ENCODE measurements around the gene CRYGA.

DNA sequence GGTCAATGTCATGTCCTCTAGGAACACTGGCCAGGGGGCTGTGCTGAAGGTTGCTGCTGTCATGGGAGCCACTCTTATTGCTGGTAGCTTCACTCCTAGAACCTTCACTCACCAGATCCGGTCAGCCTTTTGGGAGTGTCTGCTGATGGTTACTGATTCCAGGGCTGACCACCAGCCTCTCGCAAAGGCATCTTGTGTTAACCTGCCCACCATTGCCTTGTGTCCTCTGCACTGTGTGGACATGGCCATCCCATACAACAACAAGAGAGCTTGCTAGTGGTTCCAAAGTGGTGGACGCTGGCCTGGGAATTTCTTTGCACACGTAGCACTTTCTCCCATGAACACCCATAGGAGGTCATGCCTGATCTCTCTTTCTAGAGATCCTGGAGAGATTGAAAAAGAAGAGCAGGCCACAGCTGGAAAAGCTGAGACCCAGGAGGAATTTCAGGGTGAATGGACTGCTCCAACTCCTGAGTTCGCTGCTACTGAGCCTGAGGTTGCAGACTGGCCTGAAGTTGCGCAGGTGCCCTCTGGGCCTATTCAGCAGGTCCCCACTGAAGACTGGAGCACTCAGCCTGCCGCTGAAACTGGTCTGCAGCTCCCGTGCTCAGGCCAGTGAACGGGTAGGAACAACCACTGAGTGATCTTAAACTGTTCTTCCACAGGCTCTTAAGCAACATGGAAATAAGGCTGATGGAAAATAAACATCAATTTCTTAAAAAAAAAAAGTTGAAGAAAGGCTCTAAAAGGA lies 45.1 kb upstream of the CRYGA start:
- TF ChIP-seq, protein P1, sequence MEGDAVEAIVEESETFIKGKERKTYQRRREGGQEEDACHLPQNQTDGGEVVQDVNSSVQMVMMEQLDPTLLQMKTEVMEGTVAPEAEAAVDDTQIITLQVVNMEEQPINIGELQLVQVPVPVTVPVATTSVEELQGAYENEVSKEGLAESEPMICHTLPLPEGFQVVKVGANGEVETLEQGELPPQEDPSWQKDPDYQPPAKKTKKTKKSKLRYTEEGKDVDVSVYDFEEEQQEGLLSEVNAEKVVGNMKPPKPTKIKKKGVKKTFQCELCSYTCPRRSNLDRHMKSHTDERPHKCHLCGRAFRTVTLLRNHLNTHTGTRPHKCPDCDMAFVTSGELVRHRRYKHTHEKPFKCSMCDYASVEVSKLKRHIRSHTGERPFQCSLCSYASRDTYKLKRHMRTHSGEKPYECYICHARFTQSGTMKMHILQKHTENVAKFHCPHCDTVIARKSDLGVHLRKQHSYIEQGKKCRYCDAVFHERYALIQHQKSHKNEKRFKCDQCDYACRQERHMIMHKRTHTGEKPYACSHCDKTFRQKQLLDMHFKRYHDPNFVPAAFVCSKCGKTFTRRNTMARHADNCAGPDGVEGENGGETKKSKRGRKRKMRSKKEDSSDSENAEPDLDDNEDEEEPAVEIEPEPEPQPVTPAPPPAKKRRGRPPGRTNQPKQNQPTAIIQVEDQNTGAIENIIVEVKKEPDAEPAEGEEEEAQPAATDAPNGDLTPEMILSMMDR (IDR thresholded peaks at IDR 0.05): no peak
- TF ChIP-seq EZH2 (IDR thresholded peaks at IDR 0.05): no peak

Data from neural progenitor cell (in vitro differentiated cells).